Measurements from ENCODE around the gene CCDC18.

CCDC18 gene

GRCh38 chr1:93317207-93317606 is 136.7 kb downstream of the CCDC18 start:
- DNase-seq = no peak

DNA sequence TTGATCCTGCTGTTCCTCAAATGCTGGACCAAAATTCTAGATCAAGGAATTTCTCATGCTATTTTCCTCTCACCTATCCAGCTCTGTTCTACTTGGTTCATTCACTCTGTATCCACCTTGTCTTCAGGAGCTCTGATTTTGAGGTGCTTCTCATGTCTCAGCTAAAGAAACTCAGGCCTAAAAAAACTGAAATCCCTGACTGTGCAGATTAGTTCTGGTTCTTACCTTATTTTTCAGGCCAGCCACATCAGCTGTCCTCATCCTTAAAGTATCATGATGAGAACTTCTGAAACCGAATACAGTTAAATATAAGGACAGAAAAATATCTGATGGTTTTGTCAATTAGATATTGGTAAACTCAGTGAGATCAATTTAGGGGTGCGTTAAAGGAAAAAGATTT is 137.4 kb downstream of the CCDC18 start:
- DNase-seq = no peak

DNA sequence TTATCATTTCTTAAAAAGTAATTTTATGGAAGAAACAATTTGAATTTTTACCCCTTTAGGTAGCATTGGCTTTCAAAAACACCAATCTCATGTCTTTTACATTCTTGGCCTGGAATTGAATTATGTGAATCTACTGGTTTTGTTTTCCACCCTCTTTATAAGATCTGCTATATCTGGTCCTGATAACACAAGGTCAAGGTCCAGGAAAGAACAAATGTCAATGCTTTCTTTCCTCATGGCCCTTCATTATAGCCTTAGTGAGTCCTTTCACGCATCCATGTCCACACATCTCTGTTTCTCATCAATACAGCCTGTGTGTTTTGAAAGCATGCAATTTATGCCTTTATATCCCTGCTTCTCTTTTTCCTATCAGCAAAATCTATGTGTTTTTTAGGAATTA is 141.2 kb downstream of the CCDC18 start:
- no peak for DNase-seq

GRCh38 chr1:93322349-93322748 is 141.8 kb downstream of the CCDC18 start:
- no peak for DNase-seq

- no peak for DNase-seq
Measured at GRCh38 chr1:93323185-93323820, 142.8 kb downstream of the CCDC18 start.

DNA sequence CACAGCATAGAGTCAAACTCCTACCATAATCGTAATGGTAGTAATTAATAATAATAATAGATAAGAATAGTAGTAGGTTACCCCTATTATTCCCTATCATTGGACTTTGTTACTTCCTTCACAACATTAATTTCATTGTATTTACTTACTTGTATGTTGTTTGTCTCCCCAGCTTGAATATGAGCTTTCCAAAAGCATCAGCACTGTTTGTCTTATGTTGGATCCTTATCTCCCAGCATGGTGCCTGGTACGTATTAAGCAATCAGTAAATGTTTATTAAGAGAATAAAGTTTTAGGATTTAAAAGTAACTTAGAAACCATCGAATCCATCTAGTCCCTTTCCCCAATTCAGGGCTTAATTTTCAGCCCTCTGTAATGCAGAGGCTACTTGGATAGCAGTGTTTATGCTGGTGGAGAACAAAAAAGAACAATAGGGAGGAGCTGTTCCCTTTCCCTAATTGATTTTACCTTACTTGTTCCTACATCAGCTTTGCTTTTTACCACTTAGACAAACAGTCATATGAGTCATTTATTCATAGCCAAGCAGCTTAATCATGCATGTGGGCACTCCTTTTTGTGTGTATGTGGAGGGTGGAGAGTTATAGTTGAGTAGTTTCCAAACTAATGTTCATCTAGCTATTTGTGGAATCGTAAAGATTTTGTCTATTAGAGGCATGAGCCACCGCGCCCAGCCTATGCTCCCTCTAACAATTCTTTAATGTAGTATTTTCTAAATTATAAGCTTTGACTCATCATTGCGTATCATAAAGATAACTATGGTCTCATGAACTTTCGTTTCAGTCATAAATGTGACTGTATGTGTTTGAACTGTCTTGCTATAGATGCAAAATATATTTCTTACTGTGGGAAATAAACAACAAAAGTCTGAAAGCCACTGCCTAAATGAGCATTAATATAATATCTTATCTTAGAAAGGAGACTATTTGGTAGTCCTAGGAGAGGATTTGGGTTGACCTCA is 144.3 kb downstream of the CCDC18 start:
- DNase-seq = no peak

Data from CD4-positive, alpha-beta T cell treated with Interleukin-17A for 4 hours (primary cell).